ES-I3 (cell line): ENCODE measurements around the gene ROBO1.

ENCODE experiments used
- H3K36me3 ChIP-seq: 2 replicates; pipeline ENCODE4 v1.6.1; 2013; ENCODE audit warnings: mild to moderate bottlenecking, low read length, control low read depth, moderate library complexity; ENCODE audit not compliant: insufficient read depth
- H3K4me1 ChIP-seq: 2 replicates; pipeline ENCODE4 v1.6.1; 2013; ENCODE audit warnings: mild to moderate bottlenecking, control low read depth, low read length; ENCODE audit not compliant: insufficient read depth
- H3K9ac ChIP-seq: 2 replicates; pipeline ENCODE4 v1.6.1; 2013; ENCODE audit warnings: low read depth, mild to moderate bottlenecking, low read length, moderate library complexity
- H3K9me3 ChIP-seq: 2 replicates; pipeline ENCODE4 v1.6.1; 2013; ENCODE audit warnings: mild to moderate bottlenecking, low read length, moderate library complexity; ENCODE audit not compliant: control insufficient read depth, insufficient read depth

ROBO1 gene

DNA sequence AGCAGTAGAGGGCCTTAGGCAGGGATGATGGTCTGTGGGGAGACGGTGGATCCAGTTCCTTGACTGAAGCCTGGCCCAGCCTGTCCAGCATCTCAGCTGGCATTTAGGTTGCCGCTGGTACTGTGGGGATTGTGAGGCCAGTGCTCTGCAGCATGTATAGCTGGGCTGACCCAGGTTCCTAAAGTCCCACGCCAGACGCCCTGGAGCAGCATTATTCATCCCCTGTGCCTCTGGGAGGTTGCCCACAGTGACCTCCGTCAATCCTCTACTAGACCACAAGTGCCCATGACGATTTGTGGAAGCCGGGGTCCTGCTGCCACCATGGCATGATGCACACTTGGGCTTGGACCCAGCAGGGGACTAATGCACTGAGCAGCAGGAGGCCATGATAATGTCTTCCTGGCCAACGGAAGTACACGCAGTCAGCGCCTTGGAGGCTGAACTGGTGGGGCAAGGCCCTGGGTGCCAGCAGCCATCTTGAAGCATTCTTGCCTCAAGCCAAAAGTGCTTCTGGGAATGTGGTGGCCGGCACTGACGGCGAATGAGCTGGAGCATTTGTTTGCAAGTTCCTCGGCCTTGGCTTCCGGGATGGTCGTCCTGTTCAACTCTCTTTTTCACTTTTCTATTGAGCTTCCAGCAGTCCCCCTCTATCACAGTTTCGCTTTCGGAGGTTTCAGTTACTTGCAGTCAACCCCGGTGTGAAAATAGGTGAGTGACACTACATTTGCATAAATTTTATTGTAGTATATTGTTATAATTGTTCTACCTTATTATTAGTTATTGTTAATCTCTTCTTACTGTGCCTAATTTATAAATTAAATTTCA is 949.4 kb downstream of the ROBO1 start:
- H3K9me3 ChIP-seq: no peaks in the 10 kb centered on the region
- no peaks in the 10 kb centered on the region for H3K36me3 ChIP-seq
- H3K9ac ChIP-seq: no peak overlapping the region
- no peaks in the 10 kb centered on the region for H3K4me1 ChIP-seq

- H3K9me3 ChIP-seq: no peaks in the 10 kb centered on the region
- peaks cover 9% of the 10 kb centered on the region; the same call in 1 of the 2 replicates for H3K4me1 ChIP-seq
- H3K36me3 ChIP-seq: no peaks in the 10 kb centered on the region
- no peak overlapping the region for H3K9ac ChIP-seq
Observed at GRCh38 chr3:78814893-78815562, 952.8 kb downstream of the ROBO1 start.

DNA sequence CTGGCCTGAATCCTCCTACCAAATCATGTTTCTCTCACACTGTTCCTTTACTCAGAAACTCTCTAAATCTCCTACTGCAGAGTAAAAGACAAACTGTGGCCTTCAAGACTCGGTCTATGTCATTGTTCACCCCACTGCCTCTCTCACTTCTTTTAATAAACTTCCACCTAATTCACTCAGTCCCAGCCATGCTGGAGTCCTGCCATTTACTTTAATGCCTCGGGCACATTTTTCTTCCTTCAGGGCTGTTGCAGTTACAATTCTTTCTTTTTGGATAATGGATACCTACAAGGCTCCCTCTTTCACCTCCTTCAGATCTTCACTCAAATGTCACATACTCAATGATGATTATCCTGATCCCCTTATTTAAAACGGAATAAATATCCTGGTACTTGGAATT is 955.6 kb downstream of the ROBO1 start:
- Histone ChIP-seq H3K9me3 (no peaks in the 10 kb centered on the region), H3K36me3 (no peaks in the 10 kb centered on the region), H3K4me1 (peaks cover 9% of the 10 kb centered on the region; the same call in 1 of the 2 replicates), H3K9ac (no peak overlapping the region)

DNA sequence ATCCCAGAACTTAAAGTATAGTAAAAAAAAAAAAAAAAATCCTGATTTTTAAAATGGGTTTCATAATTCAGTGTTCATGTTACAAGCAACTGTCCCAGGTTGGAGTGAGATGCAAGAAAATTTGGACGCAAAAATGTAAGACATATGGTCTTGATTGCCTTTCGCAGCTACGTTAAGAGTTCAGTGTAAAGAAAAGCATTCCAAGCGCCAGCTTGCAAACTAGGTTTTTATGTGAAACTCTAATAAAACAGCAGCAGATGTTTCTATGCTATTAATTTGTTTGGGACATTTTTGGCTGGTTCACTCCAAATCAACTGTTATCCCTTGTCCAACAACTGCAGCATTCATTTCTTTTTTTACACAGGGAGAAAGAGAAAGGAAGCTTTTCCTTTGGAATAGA is 957.8 kb downstream of the ROBO1 start:
- peaks cover 9% of the 10 kb centered on the region; the same call in 1 of the 2 replicates for H3K4me1 ChIP-seq
- H3K9ac ChIP-seq: no peak overlapping the region
- no peaks in the 10 kb centered on the region for H3K36me3 ChIP-seq
- no peaks in the 10 kb centered on the region for H3K9me3 ChIP-seq

DNA sequence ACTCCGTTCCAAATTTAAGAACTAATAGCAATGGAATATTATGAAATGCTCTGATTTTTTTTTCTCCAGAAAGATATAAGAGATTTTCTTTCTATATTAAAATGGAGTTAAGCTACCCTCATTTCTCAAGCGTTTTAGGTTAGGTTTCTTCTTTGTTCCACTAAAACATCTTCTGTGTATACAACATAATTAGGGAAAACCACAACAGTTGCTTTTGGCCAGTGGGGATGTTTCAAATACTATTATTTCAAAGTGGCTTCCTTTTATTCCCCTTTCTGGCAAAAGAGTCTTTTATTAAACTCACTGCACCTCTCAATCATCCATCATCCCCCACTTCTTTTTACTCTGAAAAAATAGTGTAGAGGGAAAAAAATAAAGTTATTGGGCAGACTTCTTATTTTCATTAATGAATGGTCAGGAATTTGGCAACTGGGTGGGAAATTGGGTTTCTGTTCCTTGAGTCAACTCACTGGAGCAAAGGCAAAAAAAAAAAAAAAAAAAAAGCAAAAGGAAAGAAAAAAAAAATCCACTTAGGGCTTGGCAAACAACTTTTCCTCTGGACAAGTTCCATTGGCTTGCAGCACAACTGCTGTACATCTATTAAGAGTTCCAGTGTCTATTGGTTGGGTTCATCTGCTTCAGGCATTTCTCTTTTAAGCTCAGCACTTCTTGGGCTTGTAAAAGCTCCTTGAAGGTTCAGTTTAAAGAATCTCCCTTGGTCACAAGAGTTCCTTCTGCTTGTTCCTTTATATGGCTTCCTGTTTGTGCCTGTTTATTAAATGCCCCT is 963.4 kb downstream of the ROBO1 start:
- H3K9me3 ChIP-seq: no peaks in the 10 kb centered on the region
- no peak overlapping the region for H3K9ac ChIP-seq
- H3K4me1 ChIP-seq: peaks cover 4% of the 10 kb centered on the region; the same call in 1 of the 2 replicates
- no peaks in the 10 kb centered on the region for H3K36me3 ChIP-seq

DNA sequence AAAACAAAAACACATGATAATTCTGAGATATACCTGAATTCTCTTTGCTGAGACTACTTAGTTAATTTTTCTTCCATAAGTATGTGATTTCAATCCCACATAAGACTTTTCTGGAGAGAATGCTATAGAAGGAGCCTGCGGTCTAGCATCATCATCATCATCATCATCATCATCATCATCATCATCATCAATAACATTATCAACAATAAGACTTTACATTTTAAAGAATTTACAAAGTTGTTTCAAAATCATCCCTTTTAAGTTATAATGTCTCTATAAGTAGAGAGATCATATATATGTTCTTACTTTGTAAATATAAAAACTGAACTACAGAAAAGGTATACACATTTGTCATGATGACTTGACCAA is 965.3 kb downstream of the ROBO1 start:
- Histone ChIP-seq H3K9ac (no peak overlapping the region), H3K36me3 (no peaks in the 10 kb centered on the region), H3K4me1 (peaks cover 4% of the 10 kb centered on the region; the same call in 1 of the 2 replicates), H3K9me3 (no peaks in the 10 kb centered on the region)

DNA sequence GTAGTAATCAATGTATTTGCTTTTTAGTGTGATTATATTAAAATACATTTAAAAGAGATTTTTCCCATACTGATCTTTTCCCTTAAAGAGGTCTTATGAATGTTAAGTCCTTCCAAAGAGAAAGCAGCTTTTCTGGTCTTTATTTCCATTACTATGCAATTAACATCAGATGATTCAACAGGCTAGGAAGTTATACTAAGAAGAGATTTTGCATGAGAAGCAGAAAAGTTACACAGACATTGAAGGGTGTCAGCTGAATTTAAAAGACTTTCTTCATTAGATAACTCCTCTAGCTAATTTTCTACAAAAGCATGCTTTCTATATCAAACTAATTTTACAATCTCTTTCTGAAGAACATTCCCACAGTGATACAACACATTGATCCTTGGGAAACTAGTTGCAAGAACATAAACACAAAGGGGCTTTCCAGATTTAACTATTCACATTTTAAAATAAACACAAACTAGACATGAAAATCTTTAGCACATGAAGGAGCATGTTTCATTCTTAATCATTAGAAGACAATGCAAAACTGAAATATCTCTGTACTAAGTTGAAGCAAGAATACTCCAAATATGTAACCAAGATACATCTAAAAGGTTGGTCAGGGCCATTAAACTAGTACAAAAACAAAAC is 965.8 kb downstream of the ROBO1 start:
- H3K36me3 ChIP-seq: no peaks in the 10 kb centered on the region
- peaks cover 4% of the 10 kb centered on the region; the same call in 1 of the 2 replicates for H3K4me1 ChIP-seq
- H3K9ac ChIP-seq: no peak overlapping the region
- no peaks in the 10 kb centered on the region for H3K9me3 ChIP-seq

DNA sequence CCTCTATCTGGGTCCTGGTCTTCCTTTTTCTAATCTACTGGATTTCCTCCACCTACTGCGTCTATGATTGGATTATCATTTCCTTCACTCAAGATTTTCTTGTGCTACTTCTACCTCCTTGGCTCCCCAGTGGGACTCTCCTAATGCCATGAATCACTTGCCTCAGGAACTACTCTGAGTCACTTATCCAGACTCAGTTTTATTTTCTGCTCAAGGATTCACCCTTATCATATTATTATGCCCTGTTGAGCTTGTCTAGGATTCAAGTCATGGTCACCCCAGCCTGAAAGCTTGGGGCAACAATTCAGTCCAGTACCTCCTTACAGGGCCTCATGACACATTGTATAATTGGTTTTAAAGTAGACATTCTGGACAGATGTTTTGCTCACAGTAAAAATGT is 968.1 kb downstream of the ROBO1 start:
- H3K36me3 ChIP-seq: no peaks in the 10 kb centered on the region
- no peaks in the 10 kb centered on the region for H3K9me3 ChIP-seq
- H3K4me1 ChIP-seq: peaks cover 4% of the 10 kb centered on the region; the same call in 1 of the 2 replicates
- no peak overlapping the region for H3K9ac ChIP-seq

- H3K36me3 ChIP-seq: no peaks in the 10 kb centered on the region
- no peak overlapping the region for H3K9ac ChIP-seq
Observed at GRCh38 chr3:78798266-78798832, 969.4 kb downstream of the ROBO1 start.

DNA sequence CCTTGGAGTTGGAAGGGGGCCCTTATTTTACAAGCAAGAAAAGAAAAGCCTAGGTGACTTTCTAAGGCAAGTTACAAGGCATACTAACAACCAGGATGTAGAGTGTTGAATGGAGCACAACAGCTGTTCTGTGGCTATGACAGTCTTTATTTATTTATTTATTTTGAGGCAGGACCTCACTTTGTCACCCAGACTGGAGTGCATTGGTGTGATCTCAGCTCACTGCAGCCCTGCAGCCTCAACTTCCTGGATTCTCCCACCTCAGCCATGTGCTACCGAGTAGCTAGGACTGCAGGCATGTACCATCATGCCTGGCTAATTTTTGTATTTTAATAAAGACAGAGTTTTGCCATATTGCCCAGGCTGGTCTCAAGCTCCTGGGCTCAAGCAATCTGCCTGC is 973.4 kb downstream of the ROBO1 start:
- no peak overlapping the region for H3K9ac ChIP-seq
- H3K36me3 ChIP-seq: no peaks in the 10 kb centered on the region
- no peaks in the 10 kb centered on the region for H3K4me1 ChIP-seq
- H3K9me3 ChIP-seq: no peaks in the 10 kb centered on the region

More at GRCh38 chr3:78798266-78798832, 969.4 kb downstream of the ROBO1 start:
- H3K9me3 ChIP-seq: no peaks in the 10 kb centered on the region
- peaks cover 4% of the 10 kb centered on the region; the same call in 1 of the 2 replicates for H3K4me1 ChIP-seq

DNA sequence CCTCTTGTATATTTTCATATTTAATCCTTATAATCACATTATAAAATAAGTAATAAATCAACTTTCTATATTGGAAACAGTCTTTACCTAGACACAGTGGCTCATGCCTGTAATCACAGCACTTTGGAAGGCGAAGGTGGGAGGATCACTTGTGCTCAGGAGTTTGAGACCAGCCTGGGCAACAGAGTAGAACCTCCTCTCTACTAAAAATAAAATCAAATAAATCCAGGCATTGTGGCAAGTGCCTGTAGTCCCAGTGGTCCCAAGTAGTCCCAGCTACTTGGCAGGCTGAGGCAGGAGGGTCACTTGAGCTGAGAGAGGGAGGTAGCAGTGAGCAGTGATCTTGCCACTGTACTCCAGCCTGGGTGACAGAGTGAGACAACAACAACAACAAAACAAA is 975.1 kb downstream of the ROBO1 start:
- Histone ChIP-seq H3K9me3 (no peaks in the 10 kb centered on the region), H3K36me3 (no peaks in the 10 kb centered on the region), H3K9ac (no peak overlapping the region), H3K4me1 (no peaks in the 10 kb centered on the region)

GRCh38 chr3:78792212-78792611 is 975.6 kb downstream of the ROBO1 start:
- Histone ChIP-seq H3K36me3 (no peaks in the 10 kb centered on the region), H3K9me3 (no peaks in the 10 kb centered on the region), H3K9ac (no peak overlapping the region), H3K4me1 (no peaks in the 10 kb centered on the region)

- H3K4me1 ChIP-seq: no peaks in the 10 kb centered on the region
- H3K36me3 ChIP-seq: peaks cover 2% of the 10 kb centered on the region; the same call in 1 of the 2 replicates
- H3K9me3 ChIP-seq: no peaks in the 10 kb centered on the region; the same call in 1 of the 2 replicates
- H3K9ac ChIP-seq: no peak overlapping the region
Observed at GRCh38 chr3:78791753-78792152, 976.0 kb downstream of the ROBO1 start.

- Histone ChIP-seq H3K36me3 (peaks cover 2% of the 10 kb centered on the region; the same call in 1 of the 2 replicates), H3K9ac (no peak overlapping the region), H3K9me3 (peaks cover 2% of the 10 kb centered on the region; the same call in 1 of the 2 replicates), H3K4me1 (no peaks in the 10 kb centered on the region)
Observed at GRCh38 chr3:78788839-78789238, 979.0 kb downstream of the ROBO1 start.
